Ovary (tissue), 9 donors: Measurements from ENCODE around the gene NEO1. TPM values are rescaled to one million over a fixed set of nuclear protein-coding genes. Genes with fewer than 3 reads are reported as not detected.
A peak's percentile ranks its signal among the peaks of the same experiment; 100 is the strongest.

Experiments used
- DNase-seq, 5 donors: peaks; one replicate each; pipeline ENCODE4 v3.0.0-alpha.2; 2019 to 2020
- H3K27ac ChIP-seq, 2 donors: fragments of 200-600 bp; one replicate each; pipeline versions ENCODE4 v1.5.1 to v1.8.0; 2019 to 2022
- H3K27me3 ChIP-seq: fragments of 200-600 bp; one replicate; pipeline ENCODE4 v1.8.0; 2022
- H3K36me3 ChIP-seq: fragments of 200-600 bp; sonication (generic); one replicate; pipeline ENCODE4 v1.5.1; 2019
- H3K4me1 ChIP-seq: one replicate; pipeline ENCODE4 v1.8.1; 2013; ENCODE audit warnings: mild to moderate bottlenecking, moderate library complexity; ENCODE audit not compliant: insufficient read depth
- H3K4me3 ChIP-seq: fragments of 200-600 bp; sonication (generic); one replicate; pipeline ENCODE4 v1.5.1; 2017
- H3K9me3 ChIP-seq, 2 donors: fragments of 200-600 bp in 1 of 2; sonication (generic) in 1 of 2; one replicate each; pipeline versions ENCODE4 v1.5.1 to v1.8.1; 2013 to 2019; ENCODE audit warnings: mild to moderate bottlenecking in 1 of 2, moderate library complexity in 1 of 2
- EP300 ChIP-seq: sonication (generic); formaldehyde crosslinking; IDR thresholded peaks from one replicate; pipeline ENCODE4 v1.6.1; 2017; ENCODE audit warnings: antibody characterized with exemption
- POLR2A ChIP-seq: fragments of 450-650 bp; IDR thresholded peaks from one replicate; pipeline ENCODE4 v1.6.1; 2017; ENCODE audit warnings: antibody characterized with exemption, mild to moderate bottlenecking, moderate library complexity
- WGBS, 3 donors: extraction: QIAGEN DNeasy Blood & Tissue Kit in 1 of 3; methylation state at CpG; one replicate each; pipeline versions ENCODE4 v1.1.5 to v1.1.7; 2013 to 2017; 5-methylcytosine and 5-hydroxymethylcytosine counted together
- intact Hi-C, 4 donors: fragments of 100-400 bp; cut with DNase I; formaldehyde crosslinking; loops; one replicate each; pipeline versions ENCODE4 v1.11.0 to v1.15.1; 2022 to 2023
- polyA plus RNA-seq, 2 donors: library from polyadenylated mRNA; stranded (reverse); fragments of 200-250 nt in 1 of 2; fragments of 350-450 nt in 1 of 2; fragmentation: Illumina TruSeq in 1 of 2; extraction: RNeasy Lipid Tissue Mini Kit (QIAGEN cat#74804) in 1 of 2; gene quantifications; one replicate each; pipeline ENCODE4 v1.2.3, GENCODE V29; 2013 to 2014
- total RNA-seq, 7 donors: library from RNA; depleted of rRNA in 2 of 7; stranded (reverse); fragments of >200 nt in 2 of 7; fragmentation: NEBNext Ultra II Directional in 3 of 7; extraction: Animal tissue kit (Norgen Biotek cat#: 25700) in 3 of 7; gene quantifications; one replicate each; pipeline versions ENCODE4 v1.1.0 to v1.2.4, GENCODE V29; 2016 to 2023
- TF ChIP-seq, protein P1 (sequence below), 3 donors: fragments of 450-650 bp in 2 of 3; fragments of 200-600 bp in 1 of 3; IDR thresholded peaks; one replicate each; pipeline versions ENCODE4 v1.5.1 to v1.8.0; 2016 to 2022; ENCODE audit warnings: antibody characterized with exemption in 3 of 3, mild to moderate bottlenecking in 1 of 3
- donor health status: DM: no; HTN: no; CAD: no; lungs with moderate emphysema.
- donor health status: DM: no; HTN: no; CAD: no.
- donor health status: Bipolar disorder and iron deficiency.
- donor health status: DM: yes; HTN: yes; CAD: no.
- donor health status: DM: no; HTN: no; CAD: no.
- donor health status: DM: yes; HTN: yes; CAD: no.

NEO1 gene
- total and polyA plus RNA-seq, 9 donors: 22.8 to 54.7 (median 40.7) TPM

DNA sequence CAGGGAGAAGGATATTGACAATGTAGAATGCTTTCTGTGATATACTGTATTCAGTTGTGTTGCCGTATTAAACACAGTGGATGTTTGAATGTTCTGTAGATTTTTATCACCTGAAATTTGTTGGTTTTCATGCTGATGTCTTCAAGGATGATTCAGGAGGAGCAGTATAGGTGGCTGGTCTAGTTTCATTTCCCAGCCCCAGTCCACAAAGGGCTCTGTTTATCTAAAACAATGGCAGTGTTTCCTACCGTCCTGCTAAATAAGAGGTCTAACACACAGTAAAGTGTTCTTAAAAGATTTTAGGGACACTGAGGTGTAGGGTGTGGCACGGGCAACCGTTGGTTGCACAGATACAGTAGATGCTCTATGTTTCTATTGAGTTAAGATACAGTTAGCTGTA, 26.0 kb downstream of the NEO1 start:
- no peak overlapping the region for H3K27ac ChIP-seq
- intact Hi-C loops: loop anchor here in 1 of 4 donors (5.0 kb wide), 1 partner anchor 281 kb away; no protein-coding TSS in a partner anchor
- WGBS, 3 donors: 85 to 94% (median 85%) methylated on average over 4 of the region's 4 CpGs
- TF ChIP-seq, protein P1, sequence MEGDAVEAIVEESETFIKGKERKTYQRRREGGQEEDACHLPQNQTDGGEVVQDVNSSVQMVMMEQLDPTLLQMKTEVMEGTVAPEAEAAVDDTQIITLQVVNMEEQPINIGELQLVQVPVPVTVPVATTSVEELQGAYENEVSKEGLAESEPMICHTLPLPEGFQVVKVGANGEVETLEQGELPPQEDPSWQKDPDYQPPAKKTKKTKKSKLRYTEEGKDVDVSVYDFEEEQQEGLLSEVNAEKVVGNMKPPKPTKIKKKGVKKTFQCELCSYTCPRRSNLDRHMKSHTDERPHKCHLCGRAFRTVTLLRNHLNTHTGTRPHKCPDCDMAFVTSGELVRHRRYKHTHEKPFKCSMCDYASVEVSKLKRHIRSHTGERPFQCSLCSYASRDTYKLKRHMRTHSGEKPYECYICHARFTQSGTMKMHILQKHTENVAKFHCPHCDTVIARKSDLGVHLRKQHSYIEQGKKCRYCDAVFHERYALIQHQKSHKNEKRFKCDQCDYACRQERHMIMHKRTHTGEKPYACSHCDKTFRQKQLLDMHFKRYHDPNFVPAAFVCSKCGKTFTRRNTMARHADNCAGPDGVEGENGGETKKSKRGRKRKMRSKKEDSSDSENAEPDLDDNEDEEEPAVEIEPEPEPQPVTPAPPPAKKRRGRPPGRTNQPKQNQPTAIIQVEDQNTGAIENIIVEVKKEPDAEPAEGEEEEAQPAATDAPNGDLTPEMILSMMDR (IDR thresholded peaks at IDR 0.05): no peak
- no peak for TF ChIP-seq POLR2A
- TF ChIP-seq EP300: no peak
- no peak for DNase-seq
- H3K36me3 ChIP-seq: no peaks in the 10 kb centered on the region
- H3K4me3 ChIP-seq: no peak overlapping the region
- H3K9me3 ChIP-seq: no peaks in the 10 kb centered on the region
- H3K27me3 ChIP-seq: no peaks in the 10 kb centered on the region
- peaks cover 5% of the 10 kb centered on the region for H3K4me1 ChIP-seq

DNA sequence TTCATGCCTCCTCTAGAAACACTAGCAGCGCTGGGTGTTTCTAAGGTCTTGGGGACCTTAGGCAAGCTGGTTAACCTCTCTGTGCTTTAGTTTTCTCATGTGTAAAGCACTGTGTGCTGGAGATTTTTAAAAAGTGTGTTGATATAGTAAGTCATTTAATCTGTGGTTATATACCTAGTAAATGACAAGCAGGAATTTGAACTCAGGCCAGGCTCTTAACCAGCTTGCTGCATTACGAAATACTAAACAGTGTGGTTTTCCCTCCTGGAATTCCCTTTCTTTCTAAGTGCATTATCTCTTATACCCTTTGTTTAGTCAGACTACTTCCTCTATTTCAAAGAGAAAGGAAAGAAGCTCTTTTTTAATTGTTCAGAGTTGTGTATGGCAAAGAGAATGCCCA, 26.5 kb downstream of the NEO1 start:
- Histone ChIP-seq H3K4me3 (no peak overlapping the region), H3K27me3 (no peaks in the 10 kb centered on the region), H3K4me1 (peaks cover 5% of the 10 kb centered on the region), H3K9me3 (no peaks in the 10 kb centered on the region), H3K27ac (no peak overlapping the region), H3K36me3 (no peaks in the 10 kb centered on the region)
- TF ChIP-seq EP300: no peak
- no peak for TF ChIP-seq POLR2A
- TF ChIP-seq, protein P1 (IDR thresholded peaks at IDR 0.05): no peak
- intact Hi-C loops: loop anchor here in 1 of 4 donors (5.0 kb wide), 1 partner anchor 281 kb away; no protein-coding TSS in a partner anchor
- DNase-seq: no peak
- WGBS, 3 donors: 67 to 78% (median 68%) methylated on average over 2 of the region's 2 CpGs

DNA sequence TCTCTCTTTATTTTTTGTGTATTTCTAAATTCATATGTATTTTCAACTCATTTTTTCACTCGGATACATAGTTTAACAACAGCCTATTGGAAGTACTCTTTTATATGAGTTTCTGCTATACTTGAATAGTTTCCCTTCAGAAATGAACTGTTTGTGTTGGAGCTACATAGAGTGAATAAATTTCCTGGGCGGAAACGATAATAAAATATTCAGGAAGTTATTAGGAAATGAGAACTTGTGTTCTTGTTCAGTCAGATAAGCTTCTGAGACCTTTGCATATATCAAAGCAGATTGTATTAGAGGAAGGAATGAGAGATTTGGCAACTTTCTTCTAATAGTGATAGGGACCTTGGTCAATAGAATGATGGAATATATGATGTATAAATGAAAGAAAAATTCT, 27.3 kb downstream of the NEO1 start:
- Histone ChIP-seq H3K4me1 (peaks cover 5% of the 10 kb centered on the region), H3K27me3 (no peaks in the 10 kb centered on the region), H3K36me3 (no peaks in the 10 kb centered on the region), H3K9me3 (no peaks in the 10 kb centered on the region), H3K4me3 (no peak overlapping the region), H3K27ac (no peak overlapping the region)
- intact Hi-C loops: loop anchor here in 1 of 4 donors (5.0 kb wide), 1 partner anchor 282 kb away; no protein-coding TSS in a partner anchor
- WGBS, 3 donors: 52 to 61% (median 54%) methylated on average over 3 of the region's 3 CpGs
- DNase-seq: no peak
- TF ChIP-seq, protein P1 (IDR thresholded peaks at IDR 0.05): no peak
- TF ChIP-seq POLR2A (no peak), EP300 (no peak)

DNA sequence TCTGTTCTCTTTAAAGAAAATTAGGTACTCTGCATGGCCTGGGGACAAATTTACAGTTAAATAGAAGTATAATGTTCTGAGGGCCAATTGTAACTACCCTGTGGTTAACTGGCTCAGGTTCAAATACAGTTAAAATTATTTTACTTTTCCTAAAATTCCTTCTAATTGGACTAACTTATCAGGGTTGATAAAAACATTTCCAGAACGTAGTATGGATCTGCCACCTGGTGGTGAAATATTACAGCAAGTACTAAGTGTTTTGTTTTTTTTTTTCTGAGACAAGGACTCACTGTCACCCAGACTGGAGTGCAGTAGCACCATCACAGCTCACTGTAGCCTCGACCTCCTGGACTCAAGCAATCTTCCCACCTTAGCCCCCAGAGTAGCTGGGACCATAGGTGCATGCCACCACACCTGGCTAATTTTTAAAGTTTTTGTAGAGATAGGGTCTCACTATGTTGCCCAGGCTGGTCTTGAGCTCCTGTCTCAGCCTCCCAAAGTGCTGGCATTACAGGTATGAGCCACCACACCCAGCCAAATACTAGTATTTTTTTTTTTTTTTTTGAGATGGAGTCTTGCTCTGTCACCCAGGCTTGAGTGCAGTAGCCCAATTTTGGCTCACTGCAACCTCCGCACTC, 29.2 kb downstream of the NEO1 start:
- intact Hi-C loops: loop anchor here in 3 of 4 donors (2.0 to 10.0 kb wide), 4 partner anchors 284 to 299 kb away; partner anchors contain the start of gene ADPGK (in 1 of the 3)
- Histone ChIP-seq H3K4me3 (no peak overlapping the region), H3K36me3 (no peaks in the 10 kb centered on the region), H3K27ac (no peak overlapping the region), H3K27me3 (no peaks in the 10 kb centered on the region), H3K9me3 (no peaks in the 10 kb centered on the region), H3K4me1 (peaks cover 5% of the 10 kb centered on the region)
- WGBS, 3 donors: 33 to 36% (median 35%) methylated on average over 3 of the region's 3 CpGs
- peak in 1 of 5 donors; percentile 27 for DNase-seq
- no peak for TF ChIP-seq POLR2A
- TF ChIP-seq, protein P1 (IDR thresholded peaks at IDR 0.05): peak; percentile 62 to 67 (median 66)
